Stromal cell of bone marrow (primary cell): ENCODE measurements around the gene PLAU.
"Not testable (repeated sequence)": the region's sequence is repeated elsewhere in the genome, so short reads cannot be mapped to it uniquely, and the experiment has no call there.

Source experiments
- DNase-seq: peaks from one replicate; pipeline ENCODE4 v3.0.0-alpha.2; 2012; ENCODE audit warnings: low read depth

PLAU gene

DNA sequence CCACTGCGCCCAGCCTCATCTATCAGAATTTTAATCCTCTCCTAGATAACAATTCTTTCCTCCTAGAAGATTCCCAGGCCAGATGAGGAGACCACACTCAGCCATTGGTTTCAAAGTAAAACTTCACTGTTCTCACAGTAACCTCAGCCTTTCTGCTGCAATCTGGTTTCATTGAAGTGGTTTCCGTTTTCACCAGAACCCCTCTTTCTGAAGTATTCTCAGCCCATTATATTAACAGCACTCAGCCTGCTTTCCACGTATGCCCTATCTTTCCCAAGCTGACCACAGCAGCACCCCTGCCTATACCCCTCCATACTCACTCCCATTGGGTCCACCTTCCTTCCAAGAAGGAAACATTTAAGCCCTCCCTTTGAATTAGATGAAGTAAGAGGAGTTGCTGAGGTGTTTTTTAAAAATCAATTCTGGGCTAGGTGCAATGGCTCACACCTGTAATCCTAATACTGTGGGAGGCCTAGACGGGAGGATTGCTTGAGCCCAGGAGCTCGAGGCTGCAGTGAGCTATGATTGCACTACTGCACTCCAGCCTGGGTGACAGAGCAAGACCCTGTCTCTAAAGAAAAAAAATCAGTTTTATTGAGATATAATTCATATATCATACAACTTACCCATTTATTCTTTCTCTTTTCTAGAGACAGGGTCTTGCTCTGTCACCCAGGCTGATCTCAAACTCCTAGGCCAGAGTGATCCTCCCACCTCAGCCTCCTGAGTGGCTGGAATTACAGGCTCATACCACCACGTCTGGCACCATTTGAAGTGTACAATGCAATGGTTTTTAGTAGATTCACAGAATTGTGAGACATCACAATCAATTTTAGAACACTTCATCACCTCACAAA is 11.3 kb downstream of the PLAU start:
- no peak for DNase-seq

DNA sequence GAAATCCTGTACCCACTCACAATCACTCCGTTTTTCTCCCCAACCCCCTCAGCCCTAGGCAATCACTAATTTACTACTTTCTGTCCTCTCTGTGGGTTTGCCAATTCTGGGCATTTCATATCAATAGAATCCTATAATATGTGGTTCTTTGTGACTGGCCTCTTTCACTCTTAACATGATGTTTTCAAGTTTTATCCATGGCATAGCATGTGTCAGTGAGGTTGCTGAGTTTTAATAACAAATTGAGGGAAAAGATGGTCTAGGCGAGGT is 11.9 kb downstream of the PLAU start:
- DNase-seq: no peak

DNA sequence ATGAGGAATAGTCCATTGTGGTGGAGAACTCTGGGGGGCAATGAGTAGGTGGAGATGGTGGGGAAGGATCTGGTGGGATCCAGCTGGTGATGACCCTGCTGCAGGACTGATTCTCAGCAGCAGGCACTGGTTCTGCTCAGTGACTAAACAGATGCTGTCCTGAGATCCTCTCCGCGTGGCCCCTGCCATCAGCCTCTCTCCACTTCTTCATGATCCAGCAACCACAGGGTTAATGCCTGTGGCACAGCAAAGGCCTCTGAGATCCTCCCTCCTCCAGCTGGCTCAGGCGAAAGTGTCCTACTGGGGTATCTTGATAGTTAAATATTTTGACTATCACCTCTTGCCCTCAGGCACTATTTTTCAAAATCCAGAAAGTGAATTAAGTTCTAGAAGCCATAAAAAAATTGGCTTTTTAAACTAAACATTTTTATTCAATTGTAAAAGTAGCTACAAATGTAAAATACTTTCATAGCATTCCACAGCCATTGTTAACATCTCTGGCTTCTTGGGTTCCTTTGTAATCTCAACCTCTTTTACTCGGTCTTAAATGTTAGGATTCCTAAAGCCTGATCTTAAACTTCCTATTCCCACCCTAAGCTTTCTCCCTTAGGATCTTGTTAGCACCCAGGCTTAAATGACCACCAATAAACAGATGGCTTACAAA is 13.1 kb downstream of the PLAU start:
- no peak for DNase-seq

- no peak for DNase-seq
These were observed 14.0 kb downstream of the PLAU start for GRCh38 chr10:73924935-73925334.

- DNase-seq: no peak
These were observed 14.6 kb downstream of the PLAU start for GRCh38 chr10:73925539-73925938.

DNA sequence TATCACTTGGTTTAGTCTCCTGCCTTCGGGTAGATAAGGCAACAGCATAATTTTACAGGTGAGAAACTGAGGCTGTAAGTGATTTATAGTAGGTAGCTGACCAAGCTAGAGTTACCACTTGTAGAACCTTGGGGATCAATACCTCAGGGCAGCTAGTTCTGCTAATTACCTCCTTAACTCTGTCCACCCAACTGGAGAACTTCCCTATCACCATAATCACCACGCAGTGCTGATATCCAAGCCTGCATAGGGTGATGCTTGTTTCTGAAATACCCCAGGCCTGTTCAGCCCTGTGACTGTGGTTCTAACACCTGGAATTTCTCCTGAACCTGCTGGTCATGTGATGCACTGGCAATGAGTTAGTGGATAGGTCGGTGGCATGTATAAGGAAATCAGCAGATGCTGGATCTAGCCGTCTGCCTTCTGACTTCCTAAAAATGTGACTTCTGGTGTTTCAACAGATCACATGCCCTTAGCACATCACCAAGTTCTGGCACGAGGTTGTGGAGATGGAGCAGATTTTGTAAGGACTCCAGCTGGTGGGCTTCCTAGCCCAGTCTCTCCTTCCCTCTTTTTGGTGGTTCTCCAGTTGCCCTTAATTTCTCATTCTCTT is 15.3 kb downstream of the PLAU start:
- no peak for DNase-seq

GRCh38 chr10:73930630-73931327 is 19.8 kb downstream of the PLAU start:
- not testable (repeated sequence) for DNase-seq

DNA sequence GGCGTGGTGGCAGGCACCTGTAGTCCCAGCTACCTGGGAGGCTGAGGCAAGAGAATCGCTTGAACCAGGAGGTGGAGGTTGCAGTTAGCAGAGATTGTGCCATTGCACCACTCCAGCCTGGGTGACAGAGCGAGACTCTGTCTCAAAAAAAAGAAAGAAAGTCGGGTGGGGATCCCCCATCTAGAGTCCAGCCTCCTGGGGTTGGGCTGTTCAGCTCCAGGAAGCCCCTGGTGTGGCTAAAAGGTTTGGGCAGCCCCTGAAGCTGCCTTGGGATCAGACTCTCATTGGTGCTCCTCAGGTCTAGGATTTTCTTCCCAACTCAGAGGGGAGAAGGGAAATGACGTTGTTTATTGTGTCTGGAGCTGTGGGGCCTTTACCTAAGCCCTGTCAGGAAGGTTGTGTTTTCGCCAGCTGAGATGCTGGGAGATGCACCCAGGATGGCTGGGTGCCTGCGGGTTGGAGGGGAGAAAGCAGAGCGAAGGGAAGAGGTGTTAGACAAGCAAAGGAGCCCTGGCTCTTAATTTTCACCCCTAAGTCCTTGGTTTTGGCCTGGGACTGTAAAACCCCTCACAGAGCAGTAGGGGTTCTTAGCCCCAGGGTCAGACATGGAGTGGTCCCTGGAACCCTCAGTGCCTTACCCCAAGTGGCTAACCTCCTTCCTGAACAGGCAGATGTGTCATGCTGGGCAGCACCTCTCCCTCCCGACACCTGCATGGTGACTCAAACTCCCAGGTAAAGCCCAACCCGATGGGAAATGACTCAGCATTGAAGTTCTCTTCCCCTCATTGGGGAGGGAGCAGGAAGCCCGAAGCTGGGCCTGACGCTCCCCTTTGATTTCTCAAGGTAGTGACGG is 21.1 kb downstream of the PLAU start:
- no peak for DNase-seq

GRCh38 chr10:73932620-73933112 is 21.7 kb downstream of the PLAU start:
- DNase-seq: no peak

GRCh38 chr10:73934074-73934473 is 23.1 kb downstream of the PLAU start:
- no peak for DNase-seq

DNA sequence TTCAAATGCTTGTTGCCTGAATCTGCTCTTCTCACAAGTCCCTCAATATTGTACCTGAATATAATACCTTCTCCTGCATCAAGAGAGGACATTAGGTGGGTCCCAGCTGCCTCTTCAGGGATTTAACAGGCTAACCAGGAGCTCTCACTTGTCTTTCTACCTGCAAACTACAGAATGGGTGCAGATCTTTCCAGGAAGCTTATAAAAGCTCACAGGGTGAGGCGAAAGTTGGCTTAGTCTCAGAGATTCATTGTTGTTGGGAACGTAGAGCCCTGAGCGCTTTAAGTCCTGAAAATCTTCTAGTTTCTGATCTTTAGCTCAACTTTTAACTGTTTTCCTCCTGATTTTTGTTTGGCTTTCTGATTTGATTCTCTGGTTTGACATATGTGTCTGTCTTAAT is 25.0 kb downstream of the PLAU start:
- DNase-seq: no peak

DNA sequence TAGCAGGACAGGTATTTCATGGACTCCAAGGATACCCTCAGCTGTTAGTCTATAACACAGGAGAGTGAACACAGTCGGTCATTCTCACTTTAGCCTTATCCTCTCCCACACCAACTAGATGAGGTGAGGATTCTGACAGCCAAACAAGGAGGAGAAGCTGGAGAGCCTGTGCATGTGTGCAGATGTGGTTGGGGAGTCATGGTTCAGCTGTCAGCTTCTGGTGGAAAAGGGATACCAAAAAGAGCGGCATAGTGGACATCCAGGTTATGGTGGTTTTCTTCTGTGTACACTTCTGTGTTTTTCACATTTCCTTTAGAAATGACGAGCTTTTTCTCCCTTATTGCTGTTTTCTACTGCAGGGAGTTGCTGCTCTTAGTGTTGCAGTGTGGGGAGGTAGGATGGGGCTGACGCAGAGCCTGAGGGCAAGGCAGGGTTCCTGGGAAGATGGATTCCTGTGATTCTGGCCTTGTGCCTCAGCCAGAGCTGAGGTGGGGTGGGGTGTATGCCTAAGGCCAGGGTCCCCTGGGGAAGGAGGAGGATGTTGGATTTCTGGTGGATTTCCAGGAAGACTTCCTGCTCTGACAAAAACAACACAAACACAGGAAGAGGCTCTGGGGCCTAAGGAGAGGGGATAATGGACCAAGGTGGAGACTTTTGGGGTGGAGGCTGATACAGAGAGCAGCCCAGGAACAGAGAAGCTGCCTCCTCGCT is 26.6 kb downstream of the PLAU start:
- no peak for DNase-seq

- DNase-seq: no peak
These were observed 29.8 kb downstream of the PLAU start for GRCh38 chr10:73940634-73941221.

DNA sequence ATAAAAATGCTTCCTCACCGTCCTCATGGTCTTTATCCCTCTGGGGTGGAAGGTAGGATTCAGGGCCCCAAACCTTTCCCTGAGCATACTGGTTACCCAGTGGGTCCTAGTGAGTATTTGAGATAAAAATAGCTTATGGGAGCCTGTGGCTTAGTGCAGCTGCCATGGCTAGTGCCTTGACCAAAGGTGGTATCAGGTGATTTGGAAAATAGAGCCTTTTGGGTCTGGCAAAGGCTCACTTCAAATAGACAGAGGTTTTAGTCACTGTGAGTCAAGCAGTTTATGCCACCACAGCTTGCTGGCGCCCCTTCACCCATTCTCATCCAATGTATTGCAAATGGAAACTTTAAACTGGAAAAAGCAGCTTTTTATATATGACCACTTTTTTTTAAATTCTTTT is 30.4 kb downstream of the PLAU start:
- no peak for DNase-seq

DNA sequence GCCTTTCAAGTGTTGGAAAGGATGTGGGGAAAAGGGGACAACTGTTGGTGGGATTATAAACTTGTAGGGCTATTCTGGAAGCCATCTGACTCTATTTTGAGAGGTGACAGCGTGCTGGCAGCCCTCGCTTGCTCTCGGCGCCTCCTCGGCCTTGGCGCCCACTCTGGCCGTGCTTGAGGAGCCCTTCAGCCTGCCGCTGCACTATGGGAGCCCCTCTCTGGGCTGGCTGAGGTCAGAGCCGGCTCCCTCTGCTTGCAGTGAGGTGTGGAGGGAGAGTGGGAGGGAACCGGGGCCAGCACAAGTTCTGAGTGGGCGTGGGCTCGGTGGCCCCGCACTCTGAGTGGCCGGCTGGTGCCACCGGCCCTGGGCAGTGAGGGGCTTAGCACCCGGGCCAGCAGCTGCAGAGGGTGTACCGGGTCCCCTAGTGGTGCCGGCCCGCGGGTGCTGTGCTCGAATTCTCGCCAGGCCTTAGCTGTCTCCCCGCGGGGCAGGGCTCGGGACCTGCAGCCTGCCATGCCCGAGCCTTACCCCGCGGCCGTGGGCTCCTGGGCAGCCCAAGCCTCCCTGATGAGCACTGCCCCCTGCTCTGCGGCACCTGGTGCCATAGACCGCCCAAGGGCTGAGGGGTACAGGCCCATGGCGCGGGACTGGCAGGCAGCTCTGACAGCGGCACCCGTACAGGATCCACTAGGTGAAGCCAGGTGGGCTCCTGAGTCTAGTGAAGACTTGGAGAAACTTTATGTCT is 33.6 kb downstream of the PLAU start:
- DNase-seq: no peak

DNA sequence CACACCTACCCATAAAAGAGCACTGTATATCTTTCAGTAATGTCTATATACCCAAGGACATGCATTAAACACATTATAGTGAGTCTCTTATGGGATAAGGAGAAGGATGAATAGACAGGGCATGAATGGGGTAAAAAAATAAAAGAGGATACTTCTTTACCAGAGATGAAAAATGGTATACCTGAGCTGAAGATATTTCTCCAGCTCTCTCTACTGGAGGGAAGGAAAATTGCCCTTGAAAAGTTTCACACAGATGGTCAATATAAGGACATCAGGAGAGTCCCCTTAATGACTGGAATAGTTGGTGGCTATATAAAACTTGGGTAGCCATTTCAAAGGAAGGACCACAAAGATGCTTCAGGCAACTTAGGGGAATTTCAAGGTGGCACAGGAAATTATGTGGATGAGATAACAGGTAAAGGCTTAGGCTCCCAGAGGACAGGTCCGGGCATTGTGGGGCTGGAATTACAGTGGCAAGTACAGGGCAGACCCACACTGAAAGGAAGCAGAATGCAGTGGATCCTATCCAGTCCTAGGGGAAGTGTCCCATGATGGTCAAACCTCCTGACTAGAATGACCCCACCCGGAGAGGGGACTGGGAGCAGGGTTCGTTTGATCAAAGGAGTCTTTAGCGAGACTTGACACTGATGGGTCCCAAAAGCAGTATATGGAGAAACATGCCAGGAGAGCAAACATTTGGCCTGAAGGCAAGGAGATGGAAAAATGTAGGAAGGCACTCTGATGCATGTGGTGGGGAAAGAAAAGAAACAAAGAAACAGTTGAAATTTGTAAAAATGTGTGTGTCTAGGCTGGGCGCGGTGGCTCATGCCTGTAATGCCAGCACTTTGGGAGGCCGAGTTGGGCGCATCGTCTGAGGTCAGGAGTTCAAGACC is 35.6 kb downstream of the PLAU start:
- no peak for DNase-seq

GRCh38 chr10:73948947-73949633 is 38.2 kb downstream of the PLAU start:
- no peak for DNase-seq
